Astrocyte (in vitro differentiated cells and primary cell): Measurements from ENCODE around the gene DYNLT3. TPM values are rescaled to one million over a fixed set of nuclear protein-coding genes. Genes with fewer than 3 reads are reported as not detected.

Source experiments
- DNase-seq: peaks from one replicate; pipeline ENCODE4 v3.0.0-alpha.2; 2010; ENCODE audit warnings: low read depth
- FAIRE-seq: peaks from 2 replicates; lab custom pipeline; 2011; peaks lifted over from hg19 to GRCh38; lab: Jason Lieb, UNC
- H2AFZ ChIP-seq: 2 replicates; pipeline ENCODE4 v1.6.0; 2012; ENCODE audit warnings: low read depth, low read length, inconsistent platforms
- H3K27ac ChIP-seq: 2 replicates; pipeline ENCODE4 v1.5.1; 2011; ENCODE audit warnings: low read depth, low read length, inconsistent platforms
- H3K27me3 ChIP-seq: 2 replicates; pipeline ENCODE4 v1.6.0; 2011; ENCODE audit warnings: low read length, inconsistent platforms; ENCODE audit not compliant: insufficient read depth
- H3K36me3 ChIP-seq: 2 replicates; pipeline ENCODE4 v1.5.1; 2011; ENCODE audit warnings: low read length, inconsistent platforms; ENCODE audit not compliant: insufficient read depth
- H3K4me1 ChIP-seq: 2 replicates; pipeline ENCODE4 v1.5.1; 2011; ENCODE audit warnings: low read length, inconsistent platforms; ENCODE audit not compliant: insufficient read depth
- H3K4me2 ChIP-seq: 2 replicates; pipeline ENCODE4 v1.6.0; 2012; ENCODE audit warnings: low read length, inconsistent platforms
- H3K4me3 ChIP-seq: 2 replicates; pipeline ENCODE4 v1.5.1; 2011; ENCODE audit warnings: low read depth, mild to moderate bottlenecking, low read length, inconsistent platforms; ENCODE audit not compliant: insufficient read depth
- H3K79me2 ChIP-seq: 2 replicates; pipeline ENCODE4 v1.6.0; 2012; ENCODE audit warnings: mild to moderate bottlenecking, low read length, inconsistent platforms; ENCODE audit not compliant: insufficient read depth
- H3K9ac ChIP-seq: 2 replicates; pipeline ENCODE4 v1.6.0; 2012; ENCODE audit warnings: mild to moderate bottlenecking, low read length, inconsistent platforms
- H3K9me3 ChIP-seq: 2 replicates; pipeline ENCODE4 v1.5.1; 2012; ENCODE audit warnings: low read depth, mild to moderate bottlenecking, low read length, inconsistent platforms; ENCODE audit not compliant: insufficient read depth
- H4K20me1 ChIP-seq: 2 replicates; pipeline ENCODE4 v1.6.0; 2012; ENCODE audit warnings: low read length, inconsistent platforms; ENCODE audit not compliant: insufficient read depth
- H3K27ac Mint-ChIP-seq: one replicate; pipeline ENCODE4 v1.8.0; 2021; ENCODE audit warnings: mild to moderate bottlenecking, mixed read lengths; ENCODE audit not compliant: unreplicated experiment
- H3K27me3 Mint-ChIP-seq: one replicate; pipeline ENCODE4 v1.8.0; 2021; ENCODE audit warnings: low read depth, mixed read lengths; ENCODE audit not compliant: unreplicated experiment
- H3K36me3 Mint-ChIP-seq: one replicate; pipeline ENCODE4 v1.8.0; 2021; ENCODE audit warnings: low read depth, mixed read lengths; ENCODE audit not compliant: unreplicated experiment
- H3K4me1 Mint-ChIP-seq: one replicate; pipeline ENCODE4 v1.8.0; 2021; ENCODE audit warnings: low read depth, mixed read lengths; ENCODE audit not compliant: unreplicated experiment
- H3K4me3 Mint-ChIP-seq: one replicate; pipeline ENCODE4 v1.8.0; 2021; ENCODE audit warnings: mild to moderate bottlenecking, moderate library complexity, mixed read lengths; ENCODE audit not compliant: unreplicated experiment
- H3K9me3 Mint-ChIP-seq: one replicate; pipeline ENCODE4 v1.8.0; 2021; ENCODE audit warnings: mild to moderate bottlenecking, mixed read lengths; ENCODE audit not compliant: unreplicated experiment
- EZH2 ChIP-seq: IDR thresholded peaks from 2 replicates; pipeline ENCODE4 v1.6.1; 2012; ENCODE audit warnings: mild to moderate bottlenecking, low read length, inconsistent platforms; ENCODE audit not compliant: insufficient read depth
- total RNA-seq: library from RNA; stranded (reverse); gene quantifications from 2 replicates; pipeline ENCODE4 v1.2.1, GENCODE V29; 2021
- TF ChIP-seq, protein P1 (sequence below): IDR thresholded peaks from 2 replicates; pipeline ENCODE4 v1.5.1; 2011; ENCODE audit warnings: low read depth, mild to moderate bottlenecking, inconsistent platforms, low read length, moderate library complexity; ENCODE audit not compliant: insufficient read depth

DYNLT3 gene
- total RNA-seq, 1 donor from 2014 or later: 36.5 TPM

DNA sequence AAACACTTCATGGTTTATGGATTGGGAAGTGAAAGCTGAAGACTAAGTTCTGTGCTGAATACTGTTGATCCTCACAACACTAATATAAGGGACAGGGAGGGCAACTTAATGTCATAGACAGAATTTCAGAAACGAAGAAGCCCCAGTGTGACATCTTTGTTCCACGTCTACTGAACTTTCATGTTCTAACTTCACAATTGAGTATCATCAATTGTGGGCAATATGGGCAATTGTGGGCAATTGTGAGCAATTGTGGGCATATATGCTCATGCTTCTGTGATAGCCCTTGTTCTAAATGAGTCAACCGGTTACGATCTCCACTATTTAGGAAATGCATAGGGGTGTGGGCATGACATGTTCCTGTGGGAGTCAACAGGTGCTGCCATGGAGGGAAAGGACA lies 33.8 kb downstream of the DYNLT3 start:
- H4K20me1 ChIP-seq: no peaks in the 10 kb centered on the region
- H3K9me3 ChIP-seq: no peaks in the 10 kb centered on the region
- H3K27me3 ChIP-seq: no peaks in the 10 kb centered on the region
- Mint-ChIP-seq H3K4me3 (no peak overlapping the region), H3K9me3 (no peaks in the 10 kb centered on the region), H3K27me3 (peaks cover 1% of the 10 kb centered on the region), H3K27ac (no peak overlapping the region), H3K36me3 (no peaks in the 10 kb centered on the region), H3K4me1 (peaks cover 1% of the 10 kb centered on the region)
- no peak overlapping the region for H3K27ac ChIP-seq
- H3K4me2 ChIP-seq: no peak overlapping the region
- no peak overlapping the region for H3K4me3 ChIP-seq
- H2AFZ ChIP-seq: no peak overlapping the region
- peak; percentile 39 for FAIRE-seq
- no peaks in the 10 kb centered on the region for H3K4me1 ChIP-seq
- no peaks in the 10 kb centered on the region for H3K79me2 ChIP-seq
- H3K9ac ChIP-seq: no peak overlapping the region
- TF ChIP-seq EZH2: no peak
- TF ChIP-seq, protein P1, sequence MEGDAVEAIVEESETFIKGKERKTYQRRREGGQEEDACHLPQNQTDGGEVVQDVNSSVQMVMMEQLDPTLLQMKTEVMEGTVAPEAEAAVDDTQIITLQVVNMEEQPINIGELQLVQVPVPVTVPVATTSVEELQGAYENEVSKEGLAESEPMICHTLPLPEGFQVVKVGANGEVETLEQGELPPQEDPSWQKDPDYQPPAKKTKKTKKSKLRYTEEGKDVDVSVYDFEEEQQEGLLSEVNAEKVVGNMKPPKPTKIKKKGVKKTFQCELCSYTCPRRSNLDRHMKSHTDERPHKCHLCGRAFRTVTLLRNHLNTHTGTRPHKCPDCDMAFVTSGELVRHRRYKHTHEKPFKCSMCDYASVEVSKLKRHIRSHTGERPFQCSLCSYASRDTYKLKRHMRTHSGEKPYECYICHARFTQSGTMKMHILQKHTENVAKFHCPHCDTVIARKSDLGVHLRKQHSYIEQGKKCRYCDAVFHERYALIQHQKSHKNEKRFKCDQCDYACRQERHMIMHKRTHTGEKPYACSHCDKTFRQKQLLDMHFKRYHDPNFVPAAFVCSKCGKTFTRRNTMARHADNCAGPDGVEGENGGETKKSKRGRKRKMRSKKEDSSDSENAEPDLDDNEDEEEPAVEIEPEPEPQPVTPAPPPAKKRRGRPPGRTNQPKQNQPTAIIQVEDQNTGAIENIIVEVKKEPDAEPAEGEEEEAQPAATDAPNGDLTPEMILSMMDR: no peak
- H3K36me3 ChIP-seq: no peaks in the 10 kb centered on the region
- DNase-seq: no peak

DNA sequence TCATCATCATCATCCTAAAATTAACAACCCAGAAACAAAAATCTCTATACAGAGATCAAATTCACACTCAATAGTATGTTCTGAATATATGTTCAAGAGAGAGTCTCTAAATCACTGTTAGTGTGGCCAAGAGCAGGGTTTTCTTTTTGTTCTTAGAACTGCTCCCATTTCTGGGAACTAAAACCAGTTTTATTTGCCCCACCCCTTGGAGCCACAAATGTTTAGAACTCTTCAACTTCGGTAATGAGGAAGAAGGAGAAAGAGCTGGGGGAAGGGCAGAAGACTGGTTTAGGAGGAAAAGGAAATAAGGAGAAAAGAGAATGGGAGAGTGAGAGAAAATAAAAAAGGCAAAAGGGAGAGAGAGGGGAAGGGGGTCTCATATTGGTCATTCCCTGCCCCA lies 35.3 kb downstream of the DYNLT3 start:
- H4K20me1 ChIP-seq: no peaks in the 10 kb centered on the region
- no peak overlapping the region for H3K4me3 ChIP-seq
- no peak overlapping the region for H3K27ac ChIP-seq
- no peak overlapping the region for H3K9ac ChIP-seq
- H3K9me3 Mint-ChIP-seq: no peaks in the 10 kb centered on the region
- FAIRE-seq (no peak), DNase-seq (no peak)
- H2AFZ ChIP-seq: no peak overlapping the region
- H3K36me3 Mint-ChIP-seq: no peaks in the 10 kb centered on the region
- no peaks in the 10 kb centered on the region for H3K27me3 ChIP-seq
- H3K4me1 Mint-ChIP-seq: peaks cover 1% of the 10 kb centered on the region
- H3K9me3 ChIP-seq: no peaks in the 10 kb centered on the region
- no peaks in the 10 kb centered on the region for H3K79me2 ChIP-seq
- H3K4me1 ChIP-seq: no peaks in the 10 kb centered on the region
- H3K4me3 Mint-ChIP-seq: no peak overlapping the region
- no peak overlapping the region for H3K4me2 ChIP-seq
- no peak overlapping the region for H3K27ac Mint-ChIP-seq
- no peaks in the 10 kb centered on the region for H3K36me3 ChIP-seq
- peaks cover 1% of the 10 kb centered on the region for H3K27me3 Mint-ChIP-seq
- TF ChIP-seq, protein P1: no peak
- TF ChIP-seq EZH2: no peak

DNA sequence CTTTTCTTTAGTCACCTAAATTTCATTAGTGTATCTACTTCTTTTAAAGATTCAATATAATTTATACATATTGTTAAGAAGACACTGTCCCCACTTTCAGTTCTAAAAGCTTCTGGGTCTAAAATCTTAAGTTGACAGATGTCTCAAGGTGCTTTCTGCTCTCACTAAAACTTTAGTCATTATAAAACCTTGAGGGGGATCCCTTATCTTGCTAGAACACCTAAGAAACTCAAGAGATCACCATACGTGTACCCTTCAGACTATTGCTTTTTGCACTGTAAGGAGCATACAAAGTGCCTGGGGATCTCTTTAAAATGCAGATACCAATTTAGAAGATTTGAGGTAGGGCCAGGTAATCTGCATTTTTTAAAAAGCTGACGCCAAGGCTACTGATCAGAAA lies 37.4 kb downstream of the DYNLT3 start:
- no peaks in the 10 kb centered on the region for H3K79me2 ChIP-seq
- no peak overlapping the region for H3K4me3 ChIP-seq
- Mint-ChIP-seq H3K9me3 (no peaks in the 10 kb centered on the region), H3K4me3 (no peak overlapping the region), H3K4me1 (no peaks in the 10 kb centered on the region), H3K27ac (no peak overlapping the region), H3K27me3 (no peaks in the 10 kb centered on the region), H3K36me3 (no peaks in the 10 kb centered on the region)
- DNase-seq: no peak
- H3K9ac ChIP-seq: no peak overlapping the region
- H3K9me3 ChIP-seq: no peaks in the 10 kb centered on the region
- no peaks in the 10 kb centered on the region for H3K4me1 ChIP-seq
- FAIRE-seq: no peak
- H4K20me1 ChIP-seq: no peaks in the 10 kb centered on the region
- no peaks in the 10 kb centered on the region for H3K27me3 ChIP-seq
- H3K4me2 ChIP-seq: no peak overlapping the region
- H3K27ac ChIP-seq: no peak overlapping the region
- TF ChIP-seq, protein P1: no peak
- no peak for TF ChIP-seq EZH2
- no peaks in the 10 kb centered on the region for H3K36me3 ChIP-seq
- no peak overlapping the region for H2AFZ ChIP-seq
